Measurements from ENCODE around the gene CCDC8.
"Not testable (repeated sequence)": the region's sequence is repeated elsewhere in the genome, so short reads cannot be mapped to it uniquely, and the experiment has no call there.

The CCDC8 gene

GRCh38 chr19:46397801-46398479, 15.4 kb downstream of the CCDC8 start:
- DNase-seq = not testable (repeated sequence)

GRCh38 chr19:46394402-46394797, 19.0 kb downstream of the CCDC8 start:
- no peak for DNase-seq

- no peak for DNase-seq
Measured at GRCh38 chr19:46393456-46394401, 19.6 kb downstream of the CCDC8 start.

DNA sequence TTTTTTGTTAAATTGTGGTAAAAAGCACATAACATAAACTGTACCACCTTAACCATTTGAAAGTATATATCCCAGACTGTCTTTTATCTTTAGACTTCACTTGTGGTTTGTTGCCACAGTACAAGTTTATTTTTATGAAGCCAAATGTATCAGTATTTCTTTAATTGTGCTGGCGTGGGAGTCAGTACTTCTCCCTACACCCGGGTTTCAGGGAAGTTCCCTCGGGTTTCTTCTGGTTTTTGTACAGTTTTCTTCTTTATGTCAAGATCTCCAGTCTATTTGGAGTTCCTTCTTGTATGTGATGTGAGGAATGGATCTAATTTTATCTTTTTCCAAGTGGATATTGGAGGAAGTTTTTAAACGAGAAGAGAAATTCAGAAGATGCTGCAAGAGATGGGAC, 20.5 kb downstream of the CCDC8 start:
- no peak for DNase-seq

- DNase-seq = no peak
Measured at GRCh38 chr19:46392252-46392801, 21.0 kb downstream of the CCDC8 start.

GRCh38 chr19:46391296-46392251, 21.8 kb downstream of the CCDC8 start:
- no peak for DNase-seq

GRCh38 chr19:46390866-46391265, 22.5 kb downstream of the CCDC8 start:
- no peak for DNase-seq

DNA sequence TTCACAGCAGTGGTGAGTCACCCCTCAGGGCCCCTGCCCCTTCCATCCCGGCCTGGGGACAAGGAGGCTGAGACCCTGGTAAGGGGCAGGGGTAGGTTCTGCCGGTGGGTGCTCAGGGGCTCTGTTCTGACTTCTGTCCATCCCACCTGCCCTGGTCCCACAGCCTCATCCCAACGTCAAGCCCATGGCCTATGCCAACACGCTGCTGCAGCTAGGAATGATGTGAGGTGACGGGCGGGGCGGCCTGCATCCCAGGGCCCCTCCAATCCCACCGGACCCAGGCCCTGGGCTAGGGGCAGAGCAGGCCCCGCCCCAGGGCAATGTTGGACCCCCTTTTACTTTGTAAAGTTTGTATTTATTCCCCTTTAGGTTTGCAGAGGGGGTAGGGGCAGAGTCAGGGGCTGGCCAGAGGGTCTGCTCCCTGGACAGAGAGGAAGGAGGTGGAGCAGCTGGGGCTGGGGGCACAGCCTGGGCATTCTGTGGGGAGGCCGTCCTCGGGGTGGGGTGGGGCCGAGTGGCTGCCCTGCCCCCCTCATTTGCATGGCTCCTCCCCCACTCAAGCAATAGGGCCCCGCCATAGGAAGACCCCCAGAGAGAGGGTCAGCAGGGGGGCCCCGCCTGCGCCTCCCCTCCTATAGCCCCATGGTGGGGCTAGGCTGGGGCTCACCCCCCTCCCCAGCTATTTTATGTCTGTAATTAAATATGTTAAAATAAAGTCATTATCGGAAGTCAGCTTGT, 23.1 kb downstream of the CCDC8 start:
- no peak for DNase-seq

GRCh38 chr19:46388311-46389095, 24.9 kb downstream of the CCDC8 start:
- no peak for DNase-seq

DNA sequence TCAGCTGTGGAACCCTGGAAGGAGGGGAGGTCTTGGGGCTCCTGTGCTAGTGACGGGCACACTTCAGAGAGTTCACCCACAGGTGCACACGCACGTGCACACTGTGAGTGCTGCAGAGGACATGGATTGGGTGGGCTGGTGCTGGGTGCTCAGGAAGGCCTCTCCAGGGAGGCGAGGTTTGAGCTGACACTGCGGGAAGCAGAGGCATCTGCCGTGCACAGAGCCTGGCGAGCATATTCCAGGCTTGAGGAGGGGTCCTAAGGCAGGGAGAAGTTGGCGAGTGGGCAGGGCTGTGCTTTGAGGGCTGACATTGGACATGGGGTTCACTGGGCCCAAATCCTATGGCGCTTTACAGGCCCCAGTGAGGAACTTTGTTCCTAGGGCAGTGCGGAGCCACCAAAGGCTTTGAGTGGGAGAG, 25.6 kb downstream of the CCDC8 start:
- no peak for DNase-seq

GRCh38 chr19:46386996-46387712, 26.2 kb downstream of the CCDC8 start:
- DNase-seq = no peak

GRCh38 chr19:46386151-46386550, 27.2 kb downstream of the CCDC8 start:
- no peak for DNase-seq

DNA sequence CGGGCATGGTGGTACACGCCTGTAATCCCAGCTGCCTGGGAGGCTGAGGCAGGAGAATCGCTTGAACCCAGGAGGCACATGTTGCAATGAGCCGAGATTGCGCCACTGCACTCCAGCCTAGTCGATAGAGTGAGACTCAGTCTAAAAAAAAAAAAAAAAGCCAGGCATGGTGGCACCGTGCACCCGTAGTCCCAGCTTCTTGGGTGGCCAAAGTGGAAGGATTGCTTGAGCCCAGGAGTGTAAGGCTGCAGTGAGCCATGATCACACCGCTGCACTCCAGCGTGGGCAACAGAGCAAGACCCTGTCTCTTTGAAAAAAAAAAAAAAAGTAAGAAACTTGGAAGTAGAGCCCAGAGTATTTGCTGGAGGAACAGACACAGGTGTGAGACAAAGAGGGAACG, 27.7 kb downstream of the CCDC8 start:
- no peak for DNase-seq

DNA sequence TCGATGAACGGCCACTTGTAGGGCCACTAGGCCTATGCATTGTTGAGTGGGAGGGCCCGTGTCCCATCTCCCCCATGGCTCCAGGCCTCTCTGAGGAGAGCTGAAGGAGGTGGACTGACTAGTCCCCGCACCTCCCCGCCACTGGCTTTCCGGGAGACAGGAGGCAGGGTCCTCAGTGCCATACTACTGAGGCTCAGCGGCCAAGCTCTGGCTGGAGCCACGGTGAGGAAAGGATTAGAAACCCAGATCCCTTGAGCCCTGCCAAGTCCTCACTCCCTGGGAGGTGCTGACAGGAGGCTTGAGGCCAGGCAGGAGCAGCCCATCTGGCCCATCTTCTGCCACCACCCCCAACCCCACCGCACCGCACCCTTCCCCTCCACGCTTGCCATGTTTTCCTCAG, 29.0 kb downstream of the CCDC8 start:
- DNase-seq = no peak

GRCh38 chr19:46383846-46384245, 29.5 kb downstream of the CCDC8 start:
- no peak for DNase-seq

DNA sequence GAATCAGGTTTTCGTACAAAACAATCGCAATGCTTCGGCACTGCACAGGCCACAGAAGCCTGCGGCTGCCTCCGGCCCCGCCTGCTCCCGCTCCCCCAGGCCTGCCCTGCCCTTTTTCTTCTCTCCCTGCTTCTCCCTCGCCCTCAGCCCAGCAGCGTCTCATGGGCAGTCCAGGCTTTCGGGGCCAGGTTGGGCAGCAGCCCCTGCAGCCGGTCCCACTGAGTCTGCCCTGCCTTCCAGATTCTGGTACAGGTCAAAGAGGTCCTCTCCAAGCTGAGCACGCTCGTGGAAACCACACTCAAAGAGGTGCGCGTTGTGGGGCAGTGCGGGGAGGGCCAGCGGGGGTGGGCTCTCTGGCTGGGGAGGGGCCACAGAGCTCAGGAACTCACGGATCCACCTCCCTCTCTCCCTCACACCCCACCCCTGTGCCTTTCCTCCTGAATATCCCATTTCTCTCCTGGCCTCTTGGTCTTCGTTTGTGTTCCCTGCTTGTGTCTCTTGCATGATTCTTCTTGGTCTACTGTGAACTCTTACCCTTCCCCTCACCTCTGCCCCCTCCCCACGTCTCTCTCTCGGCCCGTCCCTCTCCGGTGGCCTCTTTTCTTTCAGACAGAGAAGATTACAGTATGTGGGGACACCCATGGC, 30.1 kb downstream of the CCDC8 start:
- no peak for DNase-seq

GRCh38 chr19:46381756-46382345, 31.5 kb downstream of the CCDC8 start:
- DNase-seq = no peak

DNA sequence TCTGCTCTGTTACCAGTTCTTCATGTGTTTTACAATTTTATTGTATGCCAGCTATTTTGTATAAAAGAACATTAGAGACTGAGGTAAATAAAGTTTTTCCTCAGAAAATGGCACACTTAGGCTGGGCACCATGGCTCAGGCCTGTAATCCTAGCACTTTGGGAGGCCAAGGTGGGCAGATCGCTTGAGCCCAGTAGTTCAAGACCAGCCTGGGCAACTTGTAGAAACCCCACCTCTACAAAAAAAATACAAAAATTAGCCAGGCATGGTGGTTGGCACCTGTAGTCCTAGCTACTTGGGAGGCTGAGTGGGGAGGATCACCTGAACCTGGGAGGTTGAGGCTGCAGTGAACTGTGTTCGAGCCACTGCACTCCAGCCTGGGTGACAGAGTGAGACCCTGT, 32.0 kb downstream of the CCDC8 start:
- no peak for DNase-seq

- DNase-seq = no peak
Measured at GRCh38 chr19:46380690-46381089, 32.7 kb downstream of the CCDC8 start.

All from activated CD4-positive, alpha-beta T cell treated with anti-CD3 and anti-CD28 coated beads, Interleukin-2, amount 50 U/mL, for 1 hour (primary cell).